GM19467 (cell line): ENCODE results near the gene LMBRD2.
"Not testable (repeated sequence)": the region's sequence is repeated elsewhere in the genome, so short reads cannot be mapped to it uniquely, and the experiment has no call there.

Source experiments
- ATAC-seq: cut with Tn5 transposase; IDR thresholded peaks from one replicate; pipeline ENCODE4 v1.9.1; 2021; ENCODE audit warnings: mild to moderate bottlenecking, moderate library complexity; ENCODE audit not compliant: unreplicated experiment

Gene LMBRD2

GRCh38 chr5:36151434-36152323 lies at the start of gene LMBRD2, which contains the start of gene SKP2:
TSS of gene LMBRD2 (minus strand) at chr5:36151887. CDS start at chr5:36143349, 8,538 bp downstream.
TSS of gene SKP2 (plus strand) at chr5:36152111. CDS start at chr5:36152263, 152 bp downstream.
- ATAC-seq: peak; percentile 99

DNA sequence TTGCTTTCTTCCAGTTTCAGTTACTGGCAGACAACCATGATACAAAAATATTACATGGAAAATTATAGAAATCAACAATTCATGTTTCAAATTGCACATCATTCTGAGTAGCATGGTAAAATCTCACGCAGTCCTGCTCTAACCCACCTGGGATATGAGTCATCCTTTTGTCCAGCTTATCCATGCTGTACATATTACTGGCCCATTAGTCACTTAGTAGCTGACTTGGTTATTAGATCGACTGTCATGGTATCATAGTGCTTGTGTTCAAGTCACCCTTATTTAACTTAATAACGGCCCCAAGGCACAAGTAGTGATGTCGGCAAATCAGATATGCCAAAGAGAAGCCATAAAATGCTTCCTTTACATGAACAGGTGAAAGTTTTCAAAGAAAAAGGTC lies 48.8 kb upstream of the LMBRD2 start:
- no peak for ATAC-seq

- ATAC-seq: no peak
Measured at GRCh38 chr5:36199620-36200019, 47.9 kb upstream of the LMBRD2 start.

GRCh38 chr5:36198783-36199182 lies 47.1 kb upstream of the LMBRD2 start:
- not testable (repeated sequence) for ATAC-seq

- ATAC-seq: no peak
Measured at GRCh38 chr5:36198281-36198680, 46.6 kb upstream of the LMBRD2 start.

- ATAC-seq: no peak
Measured at GRCh38 chr5:36193746-36194145, 42.1 kb upstream of the LMBRD2 start.

- ATAC-seq: not testable (repeated sequence)
Measured at GRCh38 chr5:36184408-36184807, 32.7 kb upstream of the LMBRD2 start.

- ATAC-seq: no peak
Measured at GRCh38 chr5:36181774-36182173, 30.1 kb upstream of the LMBRD2 start.

GRCh38 chr5:36180556-36181350 lies 29.1 kb upstream of the LMBRD2 start:
- no peak for ATAC-seq

- no peak for ATAC-seq
Measured at GRCh38 chr5:36179950-36180349, 28.3 kb upstream of the LMBRD2 start.

DNA sequence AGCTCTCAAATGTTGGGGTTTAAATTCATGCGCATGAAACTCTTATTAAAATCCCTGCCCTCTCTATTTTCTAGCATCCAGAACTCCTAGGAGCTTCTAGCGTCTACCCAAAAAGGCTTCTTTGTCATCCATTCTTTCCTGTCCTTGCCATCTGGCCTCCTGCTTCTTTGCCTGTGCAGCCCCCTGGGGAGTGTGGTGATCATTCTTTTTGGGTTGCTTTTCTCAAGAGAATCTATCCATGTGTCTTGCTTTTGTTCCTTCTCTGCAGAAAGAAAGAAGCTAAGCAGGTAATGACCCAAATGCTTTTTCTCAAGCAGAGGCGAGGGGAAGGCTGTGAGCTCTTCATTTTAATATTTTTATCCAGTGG lies 26.8 kb upstream of the LMBRD2 start:
- no peak for ATAC-seq

DNA sequence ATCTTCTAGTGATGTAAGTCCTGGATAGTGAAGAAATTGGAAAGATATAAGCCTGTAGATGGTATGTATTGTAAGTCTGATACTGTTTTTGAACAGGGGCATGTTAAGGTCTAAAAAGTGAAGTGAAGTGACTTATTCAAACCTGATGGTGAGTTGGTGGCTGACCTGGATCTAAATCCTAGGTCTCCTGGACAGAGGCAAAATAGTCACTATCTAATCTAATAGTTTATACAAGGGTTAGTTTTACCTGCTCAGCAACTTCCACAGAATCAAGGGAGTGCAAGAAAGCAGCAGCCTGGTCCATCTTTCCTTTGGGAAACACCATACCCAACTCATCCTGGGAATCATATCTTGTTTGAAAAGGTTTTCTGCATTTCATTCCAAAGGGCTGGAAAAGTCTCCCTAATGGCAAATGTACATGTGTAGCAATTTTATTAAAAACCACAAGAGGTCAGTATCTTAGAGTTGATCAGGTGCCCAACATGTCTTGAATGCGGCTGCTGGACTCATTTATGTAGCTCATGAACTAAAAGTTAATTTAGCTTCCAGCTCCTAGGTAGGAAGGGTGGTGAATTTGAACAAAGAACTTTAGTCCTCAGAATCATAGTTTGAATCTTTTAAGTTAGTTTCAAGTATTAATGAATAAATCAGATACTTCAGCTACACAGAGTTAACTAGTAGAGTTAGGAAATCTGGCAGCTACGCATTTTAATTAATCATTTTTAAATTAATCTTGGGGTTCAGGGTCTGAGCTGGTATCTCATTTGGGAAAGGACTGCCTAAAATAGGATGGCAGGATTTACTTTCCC lies 26.2 kb upstream of the LMBRD2 start:
- ATAC-seq: no peak

GRCh38 chr5:36177154-36177553 lies 25.5 kb upstream of the LMBRD2 start:
- peak; percentile 95 for ATAC-seq

DNA sequence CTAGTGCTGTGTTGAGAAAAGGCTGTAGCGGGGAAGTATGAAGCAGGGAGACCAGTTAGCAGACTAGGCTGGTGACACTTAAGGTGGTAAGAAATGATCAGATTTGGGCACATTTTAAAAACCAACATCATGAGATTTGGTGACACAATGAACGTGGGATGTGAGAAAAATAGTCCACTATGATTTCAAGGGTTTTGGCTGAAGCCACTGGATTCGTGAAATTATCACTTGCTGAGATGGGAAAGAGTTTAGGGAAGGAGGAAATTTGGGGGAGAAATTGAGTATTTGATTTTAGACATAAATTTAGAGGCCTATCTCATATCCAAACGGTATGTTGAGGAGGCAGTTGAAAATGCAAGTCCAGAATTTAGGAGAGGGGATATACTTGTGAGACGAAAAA lies 23.4 kb upstream of the LMBRD2 start:
- no peak for ATAC-seq

DNA sequence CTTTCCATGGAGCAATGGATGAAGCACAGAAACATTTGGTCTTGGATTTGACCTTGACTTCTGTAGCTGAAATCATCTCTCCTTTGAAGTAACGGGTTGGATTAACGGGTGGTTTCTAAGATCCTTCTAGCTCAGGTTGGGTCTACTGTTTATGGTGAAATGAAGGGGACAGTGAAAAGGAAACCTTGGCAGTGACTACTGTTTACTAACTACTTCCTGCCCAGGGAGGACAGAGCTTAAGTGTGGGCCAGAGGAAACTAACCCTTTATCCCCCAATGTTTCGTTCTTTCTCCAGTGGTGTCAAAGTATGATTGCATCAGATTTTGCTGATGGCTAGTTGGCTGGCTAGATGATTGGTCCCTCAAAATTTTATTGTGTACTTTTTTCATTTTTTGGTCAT lies 22.4 kb upstream of the LMBRD2 start:
- no peak for ATAC-seq

DNA sequence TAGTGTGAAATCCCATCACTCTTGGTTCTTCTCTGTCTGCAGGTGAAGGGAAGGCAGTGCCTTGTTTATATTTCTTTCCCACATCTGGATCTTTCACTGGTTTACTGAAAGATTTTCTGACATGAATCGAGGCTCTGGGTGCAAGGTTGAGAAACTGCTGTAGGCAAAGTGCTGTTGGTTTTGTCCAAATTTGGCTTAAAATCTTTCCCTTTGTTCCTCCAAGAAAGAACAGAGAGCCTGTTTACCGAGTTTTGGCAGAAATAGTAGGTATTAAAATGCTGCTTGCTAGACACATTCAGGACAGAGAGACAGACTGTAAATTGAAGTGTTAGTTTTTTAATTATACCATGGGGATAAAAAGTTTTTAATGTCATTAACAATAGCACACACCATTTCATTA lies 21.7 kb upstream of the LMBRD2 start:
- ATAC-seq: no peak

- no peak for ATAC-seq
Measured at GRCh38 chr5:36172599-36172998, 20.9 kb upstream of the LMBRD2 start.

DNA sequence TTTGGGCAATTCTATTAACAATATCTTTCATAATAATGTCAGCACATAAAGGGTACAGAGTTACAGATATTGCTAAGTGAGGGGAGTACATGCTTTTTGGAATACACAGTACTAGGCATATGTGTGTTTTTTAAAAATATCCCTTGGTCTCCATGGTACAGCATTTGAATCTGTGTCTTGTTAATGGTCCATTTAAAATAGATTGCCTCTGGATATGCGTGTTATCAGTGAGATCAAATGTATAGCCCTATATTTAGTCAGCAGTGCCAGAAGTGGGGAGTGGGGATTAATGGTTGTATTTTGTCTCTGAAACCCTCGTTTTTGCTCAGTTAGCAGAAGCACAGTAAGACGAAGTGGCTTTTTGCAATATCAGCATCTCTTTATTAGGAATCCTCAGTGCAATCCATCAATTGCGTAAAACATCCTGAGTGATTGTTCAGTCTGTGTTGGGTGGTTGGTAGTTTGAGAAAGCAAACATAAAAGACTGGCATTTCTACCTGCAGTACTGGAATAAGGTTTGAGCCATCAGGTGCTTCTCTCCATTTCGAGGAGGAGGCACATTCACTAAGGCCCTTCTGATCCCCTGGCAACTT lies 19.2 kb upstream of the LMBRD2 start:
- ATAC-seq: no peak

- ATAC-seq: no peak
Measured at GRCh38 chr5:36168737-36169136, 17.1 kb upstream of the LMBRD2 start.

GRCh38 chr5:36164461-36164860 lies 12.8 kb upstream of the LMBRD2 start:
- ATAC-seq: no peak
